ENCODE data around the gene SAV1. TPM values are rescaled to one million over a fixed set of nuclear protein-coding genes. Genes with fewer than 3 reads are reported as not detected.
"Not testable (repeated sequence)": the region's sequence is repeated elsewhere in the genome, so short reads cannot be mapped to it uniquely, and the experiment has no call there.

SAV1 gene
- total RNA-seq, result 16.4 and 28.7 TPM in 2 replicates

DNA sequence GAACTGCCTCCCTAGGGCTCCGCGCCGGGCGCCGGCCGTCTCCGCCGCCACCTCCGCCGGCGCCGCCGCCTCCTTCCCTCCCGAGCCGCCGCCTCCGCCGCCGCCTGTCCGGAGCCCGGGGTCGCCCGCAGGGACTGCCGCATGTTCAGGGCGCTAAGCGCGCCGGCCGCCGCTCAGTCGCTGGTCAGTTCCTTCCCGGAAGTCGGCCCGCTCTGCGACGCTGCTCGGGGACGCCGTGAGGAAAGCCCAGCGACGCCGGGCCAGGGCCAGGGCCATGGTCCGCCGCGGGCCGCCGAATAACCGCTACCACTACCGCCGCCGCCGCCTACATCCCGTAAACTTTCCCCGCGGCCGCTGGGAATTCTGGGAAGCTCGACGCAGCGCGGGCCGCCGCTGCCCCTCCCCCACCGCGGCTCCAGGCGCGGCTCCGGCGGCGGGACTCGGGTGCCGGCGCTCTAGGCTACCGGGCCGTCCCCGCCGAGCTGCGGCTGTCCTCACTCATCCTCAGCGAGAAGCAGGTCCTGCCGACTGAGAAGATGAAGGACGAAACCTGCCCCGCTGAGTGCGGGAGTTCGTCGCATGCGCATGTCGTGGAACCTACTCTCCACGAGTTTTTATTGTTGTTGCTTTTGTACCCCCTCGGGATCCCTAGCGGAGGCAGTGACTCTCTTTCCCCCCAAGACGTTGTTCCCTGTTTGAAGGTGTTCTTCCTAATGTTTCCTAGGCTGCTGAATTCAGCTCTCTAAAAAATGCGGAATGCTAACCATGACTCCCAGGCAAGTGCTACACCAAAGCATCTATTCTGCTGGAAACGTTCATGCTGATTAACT, at the start of gene SAV1:
Gene SAV1, minus strand, starts transcription at position 311 of the 830 bp plus-strand sequence. CDS start 339 bp downstream, outside the sequence.
- no peak for DNase-seq (ENCODE audit: extremely low read depth, low read depth, low spot score)

DNA sequence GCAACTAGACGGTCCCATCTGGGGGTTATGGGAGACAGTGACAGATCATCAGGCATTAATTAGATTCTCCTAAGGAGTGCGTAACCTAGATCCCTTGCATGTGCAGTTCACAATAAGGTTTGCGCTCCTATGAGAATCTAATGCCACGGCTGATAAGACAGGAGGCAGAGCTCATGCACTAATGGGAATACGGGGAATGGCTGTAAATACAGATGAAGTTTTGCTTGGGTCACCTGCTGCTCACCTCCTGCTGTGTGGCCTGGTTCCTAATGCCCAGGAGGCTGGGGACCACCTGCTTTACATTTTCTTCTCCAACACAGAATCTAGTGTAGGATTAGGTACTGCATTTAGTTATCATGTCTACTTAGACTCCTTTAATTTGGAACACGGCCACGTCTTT, 49.7 kb upstream of the SAV1 start:
- DNase-seq (ENCODE audit: extremely low read depth, low read depth, low spot score), result no peak

DNA sequence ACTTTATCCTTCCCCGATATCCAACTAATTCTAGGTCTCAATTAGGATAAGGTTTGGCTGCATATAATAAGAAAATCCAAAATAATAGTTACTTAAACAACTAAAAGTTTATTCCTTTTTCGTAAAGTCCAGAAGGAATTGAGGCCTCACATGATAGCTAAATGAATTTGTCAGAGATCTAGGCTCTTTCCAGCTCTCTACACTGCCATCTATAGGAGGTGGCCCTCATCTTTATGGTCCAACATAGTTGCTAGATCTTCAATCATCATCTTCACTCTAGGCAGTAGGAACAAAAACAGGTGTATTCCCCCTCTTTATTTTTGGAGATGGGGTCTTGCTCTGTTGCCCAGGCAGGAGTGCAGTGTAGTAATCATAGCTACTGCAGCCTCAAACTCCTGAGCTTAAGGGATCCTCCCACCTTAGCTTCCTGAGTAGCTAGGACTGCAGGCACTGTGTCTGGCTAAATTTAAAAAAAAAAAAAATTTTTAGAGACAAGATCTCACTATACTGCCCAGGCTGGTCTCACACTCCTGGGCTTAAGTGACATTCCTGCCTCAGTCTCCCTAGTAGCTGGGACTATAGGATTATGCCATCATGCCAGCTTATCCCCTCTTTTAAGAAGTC, 46.5 kb upstream of the SAV1 start:
- peak; percentile 20 for DNase-seq (ENCODE audit: extremely low read depth, low read depth, low spot score)

DNA sequence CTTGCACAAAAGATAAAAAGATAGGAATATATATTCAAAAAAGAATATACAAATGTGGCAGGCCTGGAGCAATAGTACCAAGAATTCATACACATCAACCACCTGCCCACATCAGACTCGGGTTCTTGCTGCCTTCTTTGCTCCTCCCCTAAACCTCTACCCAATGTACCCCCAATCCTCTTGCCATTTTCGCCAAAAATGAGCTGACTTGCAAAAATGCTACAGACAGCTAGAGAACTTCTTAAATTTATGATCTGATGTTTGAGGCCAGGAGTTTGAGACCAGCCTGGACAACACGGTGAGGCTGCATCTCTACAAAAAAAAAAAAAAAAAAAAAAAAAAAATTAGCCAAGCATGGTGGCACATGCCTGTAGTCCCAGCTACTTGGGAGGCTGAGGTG, 42.9 kb upstream of the SAV1 start:
- no peak for DNase-seq (ENCODE audit: extremely low read depth, low read depth, low spot score)

DNA sequence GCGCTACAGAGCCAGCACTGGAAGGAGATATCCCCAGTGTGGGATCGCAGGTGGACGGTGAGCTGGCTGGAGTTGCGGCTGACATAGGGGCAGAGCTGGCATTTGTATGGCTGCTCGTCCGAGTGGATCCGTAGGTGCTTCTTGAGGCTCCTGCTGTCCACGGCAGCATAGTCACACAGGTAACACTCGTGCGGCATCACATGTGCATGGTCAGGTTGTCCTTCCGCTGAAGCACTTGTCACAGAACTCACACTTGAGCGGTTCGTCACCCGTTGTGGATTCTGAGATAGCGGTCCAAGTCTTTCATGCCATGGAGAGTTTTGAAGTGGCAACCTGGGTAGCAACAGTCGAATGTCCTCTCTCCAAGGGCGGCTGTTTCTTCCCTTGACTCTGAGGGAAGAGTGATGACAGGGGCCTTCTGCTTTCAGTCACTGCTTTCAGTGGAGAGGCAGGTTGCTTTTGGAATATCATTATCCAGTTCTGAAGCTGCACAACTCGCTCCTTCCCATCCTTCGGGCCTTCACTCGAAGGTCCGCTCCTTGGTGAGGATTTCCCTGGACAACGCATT, 37.0 kb upstream of the SAV1 start:
- no peak for DNase-seq (ENCODE audit: extremely low read depth, low read depth, low spot score)

DNA sequence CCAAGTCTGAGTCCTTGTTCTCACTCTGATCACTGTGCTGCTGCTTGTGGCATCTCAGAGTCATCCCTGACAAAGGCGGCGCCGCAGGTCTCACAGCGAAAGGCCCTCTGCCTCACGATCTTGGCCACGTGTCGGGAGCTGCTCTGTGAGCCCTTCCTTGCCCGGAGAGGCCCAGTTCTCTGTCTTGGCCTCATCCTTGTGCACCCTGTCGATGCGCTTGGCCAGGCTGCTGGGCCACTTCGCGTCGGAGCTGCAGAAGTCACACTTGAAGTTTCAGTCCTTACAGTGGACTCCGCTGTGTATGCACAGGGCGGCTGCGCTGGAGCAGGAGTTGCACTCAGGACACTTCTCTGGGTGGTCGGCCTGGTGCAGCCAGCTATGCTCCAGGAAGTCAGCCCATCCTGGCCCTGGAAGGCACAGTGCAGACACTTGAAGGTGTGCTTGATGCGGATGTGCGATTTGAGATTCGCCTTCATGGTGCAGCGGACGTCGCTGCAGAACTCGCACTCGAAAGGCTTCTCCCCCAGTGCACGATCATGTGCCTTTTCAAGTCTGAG, 36.4 kb upstream of the SAV1 start:
- DNase-seq (ENCODE audit: extremely low read depth, low read depth, low spot score), result no peak

DNA sequence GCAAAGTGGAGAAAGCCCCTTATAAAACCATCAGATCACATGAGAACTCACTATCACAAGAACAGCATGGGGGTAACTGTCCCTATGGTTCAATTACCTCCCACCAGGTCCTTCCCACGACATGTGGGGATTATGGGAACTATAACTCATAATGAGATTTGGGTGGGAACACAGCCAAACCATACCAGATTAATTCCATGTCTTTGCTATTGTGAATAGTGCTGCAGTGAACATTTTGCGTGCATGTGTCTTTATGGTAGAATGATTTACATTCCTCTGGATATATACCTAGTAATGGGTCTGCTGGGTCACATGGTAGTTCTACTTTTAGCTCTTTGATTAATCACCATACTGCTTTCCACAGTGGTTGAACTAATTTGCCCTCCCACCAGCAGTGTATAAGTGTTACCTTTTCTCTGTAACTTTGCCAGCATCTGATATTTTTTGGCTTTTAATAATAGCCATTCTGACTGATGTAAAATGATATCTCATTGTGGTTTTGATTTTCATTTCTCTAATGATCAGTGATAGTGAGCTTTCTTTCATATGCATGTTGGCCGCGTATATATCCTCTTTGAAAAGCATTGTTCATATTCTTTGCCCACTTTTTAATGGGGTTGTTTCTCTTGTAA, 29.7 kb upstream of the SAV1 start:
- DNase-seq (ENCODE audit: extremely low read depth, low read depth, low spot score), result no peak

DNA sequence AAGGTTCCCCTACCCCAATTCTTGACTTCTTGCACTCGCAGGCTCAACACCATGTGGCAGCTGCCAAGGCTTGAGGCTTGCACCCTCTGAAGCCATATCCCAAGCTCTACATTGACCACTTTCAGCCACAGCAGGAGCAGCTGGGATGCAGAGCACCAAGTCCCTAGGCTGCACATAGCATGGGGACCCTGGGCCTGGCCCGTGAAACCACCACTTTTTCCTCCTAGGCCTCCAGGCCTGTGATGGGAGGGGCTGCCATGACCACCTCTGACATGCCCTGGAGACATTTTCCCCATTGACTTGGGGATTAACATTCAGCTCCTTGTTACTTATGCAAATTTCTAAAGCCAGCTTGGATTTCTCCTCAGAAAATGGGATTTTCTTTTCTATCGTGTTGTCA, 26.2 kb upstream of the SAV1 start:
- not testable (repeated sequence) for DNase-seq (ENCODE audit: extremely low read depth, low read depth, low spot score)

DNA sequence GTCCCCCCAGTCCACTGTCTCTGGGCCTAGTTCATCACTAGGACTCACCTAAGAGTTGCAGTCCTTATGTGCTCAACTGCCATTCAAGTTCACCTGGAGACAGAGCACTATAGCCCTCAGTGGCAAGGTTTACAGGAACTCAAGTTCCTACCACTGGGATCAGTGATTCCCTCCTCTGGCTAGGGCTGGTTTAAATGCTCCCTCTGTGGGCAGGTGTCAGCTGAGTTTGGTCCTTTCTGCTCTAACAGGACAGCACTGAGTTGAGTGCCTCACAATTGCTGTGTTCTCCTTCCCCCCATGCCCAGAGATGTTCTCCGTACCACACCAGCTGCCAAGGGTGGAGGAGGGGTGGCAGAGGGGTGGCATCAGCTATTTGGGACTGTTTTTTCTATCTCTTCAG, 20.8 kb upstream of the SAV1 start:
- no peak for DNase-seq (ENCODE audit: extremely low read depth, low read depth, low spot score)

DNA sequence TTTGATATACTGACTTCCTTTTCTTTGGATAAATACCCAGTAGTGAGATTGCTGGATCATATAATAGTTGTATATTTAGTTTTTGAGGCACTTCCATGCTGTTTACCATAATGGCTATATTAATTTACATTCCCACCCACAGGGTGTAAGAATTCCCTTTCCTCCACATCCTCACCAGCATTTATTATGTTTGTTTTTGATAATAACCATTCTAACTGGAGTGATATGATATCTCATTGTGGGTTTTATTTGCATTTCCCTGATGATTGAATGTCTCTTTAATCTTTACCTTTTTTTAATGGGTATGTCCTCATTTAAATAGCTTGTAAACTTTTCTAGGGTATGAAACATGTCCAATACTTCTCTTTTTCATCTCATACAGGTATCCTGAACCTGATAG, 11.6 kb upstream of the SAV1 start:
- no peak for DNase-seq (ENCODE audit: extremely low read depth, low read depth, low spot score)

DNA sequence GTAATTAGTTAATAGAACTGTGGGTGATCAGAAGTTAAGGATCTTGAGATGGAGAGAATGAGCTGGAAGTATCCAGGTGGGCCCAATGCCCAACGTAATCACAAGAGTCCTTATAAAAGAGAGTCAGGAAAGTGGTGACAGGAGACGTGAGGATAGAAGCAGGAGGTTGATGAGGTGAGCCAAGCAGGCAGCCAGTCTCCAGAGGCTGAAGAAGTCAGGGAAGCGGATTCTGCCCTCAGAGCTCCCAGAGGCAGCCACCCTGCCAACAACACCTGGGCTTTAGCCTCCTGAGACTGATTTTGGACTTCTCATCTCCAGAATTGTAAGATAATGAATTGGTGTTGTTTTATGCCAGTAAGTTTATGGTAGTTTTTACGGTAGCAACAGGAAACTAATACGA, 10.1 kb upstream of the SAV1 start:
- no peak for DNase-seq (ENCODE audit: extremely low read depth, low read depth, low spot score)

DNA sequence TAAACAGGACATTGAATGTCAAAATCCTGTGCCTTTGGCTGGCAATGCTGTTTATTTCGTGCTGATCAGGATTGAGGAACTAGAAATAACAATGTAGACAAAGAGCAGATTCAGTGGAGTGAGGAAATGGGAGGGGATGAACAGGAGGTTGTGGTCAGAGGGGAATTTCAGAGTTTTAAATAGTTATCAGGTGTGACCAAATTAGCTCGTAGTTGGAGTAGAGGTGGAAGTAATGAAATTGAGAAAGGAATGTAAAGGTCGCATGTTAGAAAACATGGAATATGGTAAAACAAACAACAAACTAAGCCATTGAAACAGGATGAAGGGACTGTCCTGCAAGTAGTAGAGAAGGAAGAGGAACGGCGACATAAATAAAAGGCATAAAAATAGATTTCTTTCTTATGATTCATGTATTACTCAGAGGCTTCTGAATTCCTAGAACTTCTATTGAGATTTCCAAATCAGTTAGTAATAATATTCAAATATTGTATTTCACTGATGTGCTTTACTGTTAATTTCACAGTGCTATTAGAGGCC, 9.5 kb upstream of the SAV1 start:
- no peak for DNase-seq (ENCODE audit: extremely low read depth, low read depth, low spot score)

DNA sequence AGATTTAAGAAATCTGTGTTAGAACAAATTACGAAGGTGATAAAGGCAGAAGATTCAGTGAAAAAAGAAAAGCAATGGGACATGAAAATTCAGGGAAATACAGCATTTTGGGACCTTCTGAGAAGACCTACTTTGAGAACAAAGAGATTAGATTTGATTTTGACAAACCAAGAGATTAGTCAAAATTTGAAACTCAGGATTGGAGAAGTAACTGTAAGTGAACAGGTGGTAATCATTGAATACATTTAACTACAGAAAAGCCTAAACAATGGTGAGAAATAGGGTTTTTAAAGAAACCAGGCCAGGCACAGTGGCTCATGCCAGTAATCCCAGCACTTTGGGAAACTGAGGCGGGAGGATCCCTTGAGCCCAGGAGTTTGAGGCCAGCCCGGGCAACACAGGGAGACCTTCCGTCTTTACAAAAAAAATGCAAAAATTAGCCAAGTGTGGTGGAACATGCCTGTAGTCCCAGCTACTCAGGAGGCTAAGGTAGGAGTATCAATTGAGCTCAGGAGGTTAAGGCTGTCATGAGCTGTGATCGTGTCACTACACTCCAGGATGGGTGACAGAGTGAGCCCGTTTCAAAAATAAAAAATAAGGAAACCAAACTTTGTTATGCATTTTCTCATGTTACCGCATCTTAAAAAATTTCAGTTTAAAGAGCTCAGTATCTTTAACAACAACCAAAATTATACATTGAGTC, 8.9 kb upstream of the SAV1 start:
- DNase-seq (ENCODE audit: extremely low read depth, low read depth, low spot score), result no peak

DNA sequence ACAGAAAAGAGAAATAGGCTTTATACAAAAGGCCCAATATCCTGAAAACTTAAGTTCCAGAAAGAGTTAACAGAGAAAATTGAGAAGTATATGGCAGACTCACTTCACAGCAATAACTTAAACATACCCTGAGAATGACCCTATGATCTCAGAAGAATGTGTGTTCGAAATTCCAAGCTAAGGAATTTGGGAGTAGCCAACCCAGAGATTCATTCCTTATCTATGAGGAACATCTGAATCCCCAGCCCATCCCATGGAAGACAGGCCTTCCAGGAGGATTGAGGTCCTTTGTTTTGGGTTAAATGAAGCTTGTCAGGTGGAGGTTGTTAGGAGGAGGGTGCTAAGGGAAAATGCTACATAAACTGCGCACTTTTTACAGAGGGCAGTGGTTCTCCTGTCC, 7.5 kb upstream of the SAV1 start:
- DNase-seq (ENCODE audit: extremely low read depth, low read depth, low spot score), result no peak

DNA sequence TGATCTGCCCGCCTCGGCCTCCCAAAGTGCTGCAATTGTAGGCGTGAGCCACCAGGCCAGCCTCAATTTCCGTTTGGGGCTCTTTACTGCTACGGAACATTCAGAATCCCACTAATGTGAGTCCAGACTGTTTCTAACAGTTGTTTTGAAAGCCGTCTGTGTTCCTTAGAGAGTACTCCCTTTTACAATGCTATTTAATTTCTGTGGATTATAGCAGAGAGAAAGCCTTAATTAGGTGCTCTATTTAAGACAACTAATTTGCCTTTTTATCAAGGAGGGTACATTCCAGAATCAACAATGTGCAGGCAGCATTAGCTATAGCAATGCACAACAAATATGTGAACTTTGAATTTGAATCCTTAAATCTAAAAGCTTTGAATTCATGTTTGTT, 2.8 kb upstream of the SAV1 start:
- DNase-seq (ENCODE audit: extremely low read depth, low read depth, low spot score), result no peak

DNA sequence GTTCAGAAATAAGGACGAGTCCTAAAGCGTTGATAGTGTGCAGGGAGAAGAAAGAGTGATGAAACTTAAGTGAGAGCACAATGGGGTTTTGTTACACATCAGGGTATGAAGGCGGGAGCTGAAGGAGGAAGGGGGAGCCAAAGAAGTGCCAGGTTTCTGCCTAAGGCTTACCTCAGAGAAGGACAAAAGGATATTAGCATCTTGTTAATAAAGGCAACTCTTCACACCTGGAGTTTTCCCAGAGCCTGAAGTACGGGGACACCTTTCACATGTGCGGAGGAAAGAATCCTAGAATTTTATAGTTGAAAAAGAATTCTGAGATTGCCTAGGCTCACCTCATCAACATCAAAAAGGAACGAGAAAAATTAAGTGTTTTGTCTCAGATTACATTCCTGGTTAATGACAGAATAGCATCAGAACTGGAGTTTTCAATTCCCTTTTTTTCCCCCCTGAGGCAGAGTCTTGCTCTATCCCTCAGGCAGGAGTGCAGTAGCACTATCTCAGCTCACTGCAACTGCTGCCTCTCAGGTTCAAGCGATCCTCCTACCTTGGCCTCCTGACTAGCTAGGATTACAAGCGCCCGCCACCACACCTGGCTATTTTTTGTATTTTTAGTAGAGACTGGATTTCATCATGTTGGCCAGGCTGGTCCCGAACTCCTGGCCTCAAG, 2.2 kb upstream of the SAV1 start:
- DNase-seq (ENCODE audit: extremely low read depth, low read depth, low spot score), result no peak

DNA sequence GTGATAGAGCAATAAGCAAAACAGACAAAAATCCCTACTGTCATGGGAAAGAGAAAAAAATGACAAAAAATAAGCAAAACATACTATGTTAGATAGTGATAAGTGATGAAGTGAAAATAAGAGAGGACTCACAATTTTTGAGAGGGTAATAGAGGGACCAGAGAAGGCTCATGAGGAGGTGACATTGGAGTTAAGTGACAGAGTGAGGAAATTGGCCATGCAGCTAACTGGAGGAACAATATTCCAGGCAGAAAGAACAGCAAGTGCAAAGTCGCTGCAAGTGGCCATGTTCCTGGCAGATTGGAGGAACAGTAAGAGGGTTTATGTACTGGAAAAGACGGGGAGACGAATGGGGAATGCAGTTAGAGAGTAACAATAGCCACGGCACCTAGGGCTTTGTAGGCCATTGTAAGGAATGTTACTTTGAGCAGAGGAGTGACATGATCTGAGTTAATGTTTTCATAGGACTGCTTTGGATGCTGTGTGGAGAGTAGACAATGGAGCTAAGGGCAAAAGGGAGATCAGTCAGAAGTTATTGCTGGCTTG, 1.4 kb upstream of the SAV1 start:
- no peak for DNase-seq (ENCODE audit: extremely low read depth, low read depth, low spot score)

DNA sequence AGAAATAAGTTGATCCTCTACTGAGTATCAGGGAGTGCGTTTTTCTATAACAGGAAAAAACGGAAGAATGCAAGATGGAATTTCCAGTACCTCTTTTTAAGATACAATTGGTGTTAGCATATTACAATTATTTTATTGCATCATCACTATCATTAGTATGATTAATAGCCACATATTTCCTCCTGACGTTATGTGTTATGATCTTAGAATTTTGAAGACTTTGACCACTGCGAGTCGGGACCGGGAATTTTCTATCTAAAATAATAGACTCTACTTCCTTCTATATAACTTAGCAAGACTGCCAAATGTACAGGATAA, 679 bp upstream of the SAV1 start:
- DNase-seq (ENCODE audit: extremely low read depth, low read depth, low spot score), result no peak

DNA sequence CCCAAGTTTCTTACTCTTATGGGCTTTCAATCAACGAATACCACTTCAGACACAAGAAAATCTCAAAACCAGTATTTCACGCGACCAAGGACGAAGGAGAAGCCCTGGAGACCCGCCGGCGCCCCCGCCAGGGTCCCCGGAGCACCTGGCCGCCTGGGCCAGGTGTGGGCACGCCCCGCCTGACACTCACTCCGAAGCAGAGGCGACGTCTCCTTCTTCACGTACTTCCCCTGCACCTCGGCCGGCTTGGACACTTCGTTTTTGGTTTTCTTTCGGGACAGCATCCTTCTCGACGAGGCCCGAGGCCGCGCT, 466 bp downstream of the SAV1 start:
- no peak for DNase-seq (ENCODE audit: extremely low read depth, low read depth, low spot score)
